GM19099 (cell line): ENCODE results near the gene MAGEA4.

Experiments used
- POLR2A ChIP-seq: IDR thresholded peaks from 3 replicates; pipeline ENCODE4 v1.6.1; 2011; ENCODE audit warnings: low read depth; ENCODE audit not compliant: insufficient read length; ENCODE audit errors: extremely low read depth

MAGEA4 gene

GRCh38 chrX:151912780-151913179 lies at the start of gene MAGEA4:
TSS of gene MAGEA4 (plus strand) at chrX:151912889. CDS start at chrX:151923665, 10,776 bp downstream.
- TF ChIP-seq POLR2A: no peak

- TF ChIP-seq POLR2A: no peak
These were observed 42.1 kb upstream of the MAGEA4 start for GRCh38 chrX:151870602-151871001.

- no peak for TF ChIP-seq POLR2A
These were observed 41.4 kb upstream of the MAGEA4 start for GRCh38 chrX:151871244-151871643.

GRCh38 chrX:151873096-151873495 lies 39.6 kb upstream of the MAGEA4 start:
- TF ChIP-seq POLR2A: no peak

GRCh38 chrX:151875270-151876026 lies 37.2 kb upstream of the MAGEA4 start:
- no peak for TF ChIP-seq POLR2A

- no peak for TF ChIP-seq POLR2A
These were observed 34.1 kb upstream of the MAGEA4 start for GRCh38 chrX:151878574-151878973.

GRCh38 chrX:151879856-151880255 lies 32.8 kb upstream of the MAGEA4 start:
- no peak for TF ChIP-seq POLR2A

- no peak for TF ChIP-seq POLR2A
These were observed 31.8 kb upstream of the MAGEA4 start for GRCh38 chrX:151880895-151881294.

- TF ChIP-seq POLR2A: no peak
These were observed 23.3 kb upstream of the MAGEA4 start for GRCh38 chrX:151889421-151889820.

GRCh38 chrX:151896734-151897474 lies 15.8 kb upstream of the MAGEA4 start:
- TF ChIP-seq POLR2A: no peak

GRCh38 chrX:151899622-151900021 lies 13.1 kb upstream of the MAGEA4 start:
- TF ChIP-seq POLR2A: no peak

GRCh38 chrX:151901826-151902225 lies 10.9 kb upstream of the MAGEA4 start:
- no peak for TF ChIP-seq POLR2A

- TF ChIP-seq POLR2A: no peak
These were observed 9.7 kb upstream of the MAGEA4 start for GRCh38 chrX:151902813-151903591.

- TF ChIP-seq POLR2A: no peak
These were observed 7.7 kb upstream of the MAGEA4 start for GRCh38 chrX:151904989-151905388.

GRCh38 chrX:151912221-151912620 lies 468 bp upstream of the MAGEA4 start:
- TF ChIP-seq POLR2A: no peak
